GM08714 (cell line): ENCODE data around the gene BMI1.
"Not testable (repeated sequence)": the region's sequence is repeated elsewhere in the genome, so short reads cannot be mapped to it uniquely, and the experiment has no call there.

ENCODE experiments used
- H3K4me3 ChIP-seq: fragments of 200-500 bp; sonication (Bioruptor generic); 2 replicates; pipeline ENCODE4 v1.5.1; 2014; ENCODE audit warnings: mild to moderate bottlenecking, low read length, inconsistent platforms
- ZNF274 ChIP-seq: IDR thresholded peaks from 2 replicates; pipeline ENCODE4 v1.6.1; 2012; ENCODE audit warnings: mild to moderate bottlenecking, low read depth, low read length

Gene BMI1

DNA sequence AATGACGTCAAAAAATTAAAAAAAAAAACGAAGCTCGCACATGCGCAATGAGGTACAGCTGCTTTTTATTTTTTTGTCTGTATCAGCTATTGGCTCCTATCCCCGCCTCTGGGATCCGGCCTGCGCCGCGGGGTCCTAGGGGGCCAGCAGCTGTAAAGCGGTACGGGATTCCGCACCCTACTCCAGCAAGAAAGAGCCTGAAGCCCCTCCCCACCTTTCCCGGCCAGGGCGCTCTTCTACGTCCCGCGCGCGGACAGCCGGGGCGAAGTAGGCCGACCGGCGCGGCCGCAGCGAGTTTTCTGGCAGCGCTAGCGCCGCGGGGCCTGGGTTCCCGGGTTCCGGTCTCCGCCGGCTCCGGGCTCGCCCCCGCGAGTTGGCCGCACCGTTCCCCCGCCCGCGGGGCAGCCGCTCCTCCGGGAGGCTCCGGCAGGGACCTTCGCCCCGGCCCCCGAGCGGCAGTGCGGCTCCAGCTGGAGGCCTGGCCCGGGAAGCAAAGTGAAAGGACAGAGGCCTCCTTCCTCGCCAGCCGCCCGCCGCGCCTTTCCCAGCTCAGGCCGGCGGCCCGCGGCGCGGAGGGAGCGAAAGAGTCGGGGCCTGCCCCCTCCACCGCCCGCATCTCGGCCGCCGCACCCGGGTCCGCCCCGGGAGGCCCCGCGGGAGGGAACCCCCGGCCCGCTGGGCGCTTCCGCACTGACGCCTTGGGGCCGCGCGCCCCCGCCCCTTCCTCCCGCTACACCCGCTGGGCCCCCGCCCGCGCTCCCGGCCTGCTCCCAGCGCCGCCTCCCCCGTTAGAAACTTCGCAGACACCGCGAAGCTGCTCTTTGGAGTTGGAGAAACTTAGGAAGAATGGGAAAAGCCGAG is 19.7 kb downstream of the BMI1 start:
- no peak for TF ChIP-seq ZNF274
- peak overlapping the region; percentile 64 for H3K4me3 ChIP-seq

DNA sequence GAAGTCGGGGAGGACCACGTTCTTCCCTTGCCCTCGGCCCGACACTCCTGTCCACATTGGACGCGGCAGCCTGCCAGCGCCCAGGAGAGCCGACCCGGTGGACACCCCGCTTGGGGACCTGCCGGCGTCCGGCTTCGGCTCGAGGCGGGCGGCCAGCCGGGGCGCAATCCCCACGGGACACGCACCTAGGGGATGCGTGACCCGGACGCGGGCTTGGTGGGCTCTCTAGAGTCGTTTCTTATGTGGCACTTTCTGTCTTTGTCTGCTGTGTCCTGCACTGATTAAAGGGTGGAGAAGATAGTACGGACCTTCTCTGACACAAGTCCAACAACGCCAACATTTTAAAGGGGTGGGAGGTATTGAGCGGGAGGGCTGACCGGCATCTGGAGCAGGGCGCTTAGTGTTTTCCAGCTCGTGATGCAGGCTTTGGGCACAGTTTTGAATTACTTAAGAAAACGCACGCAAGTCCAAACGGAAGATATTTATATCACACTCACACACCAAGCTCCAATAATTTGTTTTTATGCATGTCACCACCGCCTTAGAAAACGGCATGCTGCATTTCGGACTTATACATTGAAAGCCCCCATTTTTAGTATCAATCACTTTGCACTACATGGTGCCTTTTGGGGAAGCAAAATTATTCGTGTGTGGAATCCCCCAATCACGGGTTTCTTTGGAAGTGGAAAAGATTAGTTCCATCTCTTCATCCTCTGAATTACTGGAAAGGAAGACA is 20.5 kb downstream of the BMI1 start:
- peak overlapping the region; percentile 64 for H3K4me3 ChIP-seq
- TF ChIP-seq ZNF274 = no peak

DNA sequence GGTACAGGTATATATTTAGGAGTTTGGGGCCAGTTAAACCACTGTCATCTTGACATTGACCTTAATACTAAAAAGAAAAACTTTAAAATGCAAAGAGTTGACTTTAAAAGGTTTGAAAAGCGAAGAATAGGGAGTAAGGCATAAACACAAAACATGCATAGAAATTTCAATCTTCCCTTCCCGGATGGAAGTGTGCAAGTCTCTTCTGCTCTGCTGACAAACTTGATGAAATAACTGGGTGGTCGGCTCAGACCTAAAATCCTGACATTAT is 21.0 kb downstream of the BMI1 start:
- H3K4me3 ChIP-seq = peak overlapping the region; percentile 64; the same call in 1 of the 2 replicates
- TF ChIP-seq ZNF274 = no peak

DNA sequence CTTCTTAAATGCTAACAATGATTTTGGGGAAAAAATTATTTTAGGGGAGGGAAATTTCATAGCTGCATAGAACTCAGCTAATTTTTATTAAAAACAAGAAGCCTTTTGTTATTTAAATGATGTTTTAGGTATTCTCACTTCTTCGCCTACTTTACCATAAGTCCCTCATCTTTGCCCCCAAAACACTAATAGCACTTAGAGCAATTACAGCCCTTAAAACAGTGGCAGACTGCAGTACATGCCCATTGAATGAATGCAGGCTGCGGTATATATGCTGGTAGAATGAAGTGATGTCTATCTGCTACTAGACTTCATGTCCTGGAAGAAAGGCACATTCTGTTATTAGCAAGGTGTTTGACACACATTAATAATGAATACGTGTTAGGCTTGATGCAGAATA is 21.5 kb downstream of the BMI1 start:
- no peak overlapping the region for H3K4me3 ChIP-seq

DNA sequence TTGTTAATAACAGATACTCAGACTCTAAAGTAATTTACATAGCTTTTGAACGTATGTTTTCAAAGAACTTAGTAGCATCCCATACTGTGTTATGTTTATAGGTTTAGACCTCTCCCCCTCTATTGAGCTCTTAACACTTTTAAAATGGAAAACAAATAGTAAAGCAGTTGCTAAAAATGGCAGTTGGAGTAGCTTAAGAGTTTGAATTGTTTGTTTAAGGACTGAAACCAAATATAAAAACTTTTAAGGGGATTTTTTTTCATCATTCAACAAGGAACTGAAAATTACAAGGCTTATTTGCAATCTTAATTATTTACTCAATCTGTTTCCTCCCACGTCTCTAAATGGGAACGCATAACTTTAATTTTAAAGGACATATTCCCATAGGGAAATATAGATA is 22.8 kb downstream of the BMI1 start:
- no peak overlapping the region for H3K4me3 ChIP-seq
- TF ChIP-seq ZNF274 = no peak

More for the DNA sequence above, 21.5 kb downstream of the BMI1 start:
- TF ChIP-seq ZNF274 = no peak

DNA sequence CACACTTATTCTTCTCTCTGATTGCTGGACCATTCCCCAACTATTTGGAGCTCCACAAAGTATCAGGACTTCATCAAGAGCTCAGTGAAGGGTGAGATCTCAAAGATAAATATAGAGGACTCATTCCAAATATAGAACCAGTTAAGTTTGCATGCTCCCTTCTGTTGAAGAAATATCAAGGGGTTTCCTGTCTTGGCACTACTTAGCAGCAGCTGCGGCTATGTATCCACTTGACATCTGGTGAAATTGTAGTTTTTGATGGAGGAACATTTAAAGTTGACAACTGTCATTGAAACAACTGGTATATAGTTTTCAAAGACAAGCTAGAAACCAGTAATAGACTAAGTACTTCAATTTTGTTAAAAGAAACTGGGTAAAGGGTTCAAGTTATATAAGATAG is 23.4 kb downstream of the BMI1 start:
- no peak overlapping the region for H3K4me3 ChIP-seq
- TF ChIP-seq ZNF274 = no peak

DNA sequence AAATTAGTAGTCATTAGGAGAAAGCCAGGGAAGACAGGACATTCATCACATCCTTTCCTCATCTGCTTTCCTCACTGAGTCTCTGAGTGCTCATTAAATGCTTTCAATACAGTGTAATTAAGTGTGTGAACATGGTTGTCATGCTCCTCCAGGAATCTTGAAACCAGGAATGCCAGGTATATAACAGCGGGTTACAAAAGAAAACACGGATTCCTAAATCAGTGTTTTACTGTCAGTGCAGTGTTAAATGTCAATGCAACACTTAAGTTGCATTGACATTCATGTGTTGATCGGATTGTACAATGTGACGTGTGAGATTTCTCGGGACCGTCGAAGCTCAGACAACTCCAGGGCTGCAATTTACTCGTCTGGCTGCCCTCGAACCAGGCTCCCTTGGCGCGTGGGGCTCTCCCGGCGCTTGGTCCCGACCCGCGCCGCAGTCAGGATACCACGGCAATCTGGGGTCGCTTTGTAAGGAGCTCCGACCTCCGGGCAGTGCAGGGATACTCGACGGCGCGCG is 23.9 kb downstream of the BMI1 start:
- H3K4me3 ChIP-seq = peak overlapping the region; percentile 57; the same call in 1 of the 2 replicates
- no peak for TF ChIP-seq ZNF274

DNA sequence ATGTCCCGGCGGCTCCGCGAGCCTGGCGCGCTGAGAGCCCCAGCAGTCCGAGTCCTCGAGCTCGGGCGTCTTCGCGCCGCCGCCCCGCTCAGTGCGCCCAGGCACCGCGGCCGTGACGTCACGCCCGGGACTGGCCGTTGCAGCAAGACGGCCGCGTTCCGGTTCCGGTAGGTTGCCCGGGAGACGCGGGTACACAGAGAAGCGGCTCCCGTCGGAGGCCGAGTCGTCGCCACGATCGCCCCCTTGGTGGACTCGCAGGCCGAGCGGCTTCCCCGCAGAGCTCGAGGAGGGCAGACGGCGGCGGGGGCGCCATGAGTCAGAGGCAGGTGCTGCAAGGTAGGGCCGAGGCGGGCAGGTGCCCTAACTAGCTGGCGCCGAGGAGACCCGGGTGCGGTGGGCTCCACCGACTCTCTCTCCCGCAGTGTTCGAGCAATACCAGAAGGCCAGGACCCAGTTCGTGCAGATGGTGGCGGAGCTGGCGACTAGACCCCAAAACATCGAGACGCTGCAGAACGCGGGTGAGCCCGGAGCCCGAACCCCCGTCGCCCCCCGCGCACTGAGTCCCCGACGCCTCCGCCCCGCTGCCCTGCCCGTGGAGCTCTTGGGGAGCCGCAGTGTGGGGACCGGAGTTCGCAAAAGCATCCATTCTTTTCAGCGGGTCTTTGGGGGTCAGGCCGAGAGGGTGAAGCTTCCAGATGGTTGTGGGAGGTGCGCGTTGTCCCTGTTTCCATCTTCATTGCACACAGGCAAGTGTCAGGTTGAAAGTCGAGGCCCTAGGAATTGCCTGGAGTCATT is 24.6 kb downstream of the BMI1 start, which contains the start of gene SPAG6:
Gene SPAG6 (plus strand): TSS at position 196 of the 795 bp plus-strand sequence. CDS start 116 bp downstream, at position 312.
- no peak for TF ChIP-seq ZNF274
- peak within 1 kb of the TSS; percentile 57; the same call in 1 of the 2 replicates for H3K4me3 ChIP-seq

DNA sequence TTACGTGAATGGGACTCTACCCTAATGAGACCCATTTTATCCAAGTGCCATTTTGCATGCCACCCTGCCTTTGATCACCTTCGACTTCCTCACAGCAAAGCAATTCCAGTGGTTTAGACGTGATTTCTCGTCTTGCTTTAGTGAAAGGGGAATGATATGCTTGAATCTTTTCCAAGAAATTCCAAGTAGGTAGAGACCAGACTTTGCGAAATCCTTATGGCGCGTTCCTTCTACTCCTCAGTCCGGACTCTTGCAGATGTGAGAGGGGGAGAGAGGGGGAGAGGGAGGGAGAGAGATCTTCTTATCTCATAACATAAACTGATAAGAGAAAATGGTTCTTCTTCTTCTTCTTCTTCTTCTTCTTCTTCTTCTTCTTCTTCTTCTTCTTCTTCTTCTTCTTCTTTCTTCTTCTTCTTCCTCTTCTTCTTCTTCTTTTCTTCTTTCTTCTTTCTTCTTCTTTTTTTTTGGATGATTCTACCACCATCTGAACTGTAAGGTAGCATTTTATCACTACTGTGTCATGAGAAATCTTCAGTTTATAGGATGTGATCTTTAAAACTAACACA is 25.3 kb downstream of the BMI1 start:
- TF ChIP-seq ZNF274 = no peak
- H3K4me3 ChIP-seq = no peak overlapping the region; the same call in 1 of the 2 replicates

DNA sequence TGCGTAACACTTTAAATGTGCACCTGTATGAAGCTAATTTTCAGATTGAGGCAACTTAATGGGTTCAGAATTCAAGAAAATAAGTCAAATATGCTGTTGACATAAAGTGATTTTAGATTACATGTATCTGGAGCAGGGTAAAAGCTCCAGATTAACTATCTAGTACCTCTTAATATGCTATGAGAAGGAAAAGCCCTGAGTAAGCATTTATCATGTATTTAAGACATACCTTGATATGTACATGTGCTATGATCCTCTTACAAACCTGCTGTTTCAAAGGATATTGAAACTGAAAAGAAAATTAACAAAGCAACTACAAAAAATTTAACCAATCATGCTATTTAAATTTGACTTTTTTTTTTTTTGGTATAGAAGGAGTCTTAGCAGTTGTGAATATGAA is 28.9 kb downstream of the BMI1 start:
- TF ChIP-seq ZNF274 = no peak
- no peak overlapping the region for H3K4me3 ChIP-seq

DNA sequence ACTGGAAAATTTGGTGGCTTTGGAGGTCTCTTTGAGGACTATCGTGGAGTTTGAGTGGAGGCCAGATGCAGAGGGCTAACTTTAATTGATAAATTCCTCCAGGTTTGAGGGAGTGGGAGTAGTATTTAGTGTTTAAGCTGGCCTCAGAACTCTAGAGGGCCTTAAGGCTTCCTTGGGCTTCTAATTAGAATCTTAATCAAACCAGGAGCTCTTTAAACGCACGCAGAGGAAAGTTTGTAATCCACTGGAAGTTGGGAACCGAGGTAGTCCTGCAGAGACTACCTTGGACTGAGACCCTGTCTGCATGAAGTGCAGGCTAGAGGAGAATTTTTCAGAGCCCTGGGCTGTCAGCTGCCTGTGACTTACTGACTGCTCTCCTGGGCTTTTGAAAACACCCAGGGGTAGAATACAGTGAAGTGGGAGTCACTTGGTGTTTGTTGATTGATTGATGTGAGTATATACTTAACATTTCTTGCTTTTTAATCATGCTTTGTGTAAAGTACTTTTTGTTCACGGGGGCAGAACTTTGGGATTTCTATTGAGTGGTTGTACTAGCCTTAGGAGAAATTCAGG is 30.3 kb downstream of the BMI1 start:
- no peak for TF ChIP-seq ZNF274
- no peak overlapping the region for H3K4me3 ChIP-seq

DNA sequence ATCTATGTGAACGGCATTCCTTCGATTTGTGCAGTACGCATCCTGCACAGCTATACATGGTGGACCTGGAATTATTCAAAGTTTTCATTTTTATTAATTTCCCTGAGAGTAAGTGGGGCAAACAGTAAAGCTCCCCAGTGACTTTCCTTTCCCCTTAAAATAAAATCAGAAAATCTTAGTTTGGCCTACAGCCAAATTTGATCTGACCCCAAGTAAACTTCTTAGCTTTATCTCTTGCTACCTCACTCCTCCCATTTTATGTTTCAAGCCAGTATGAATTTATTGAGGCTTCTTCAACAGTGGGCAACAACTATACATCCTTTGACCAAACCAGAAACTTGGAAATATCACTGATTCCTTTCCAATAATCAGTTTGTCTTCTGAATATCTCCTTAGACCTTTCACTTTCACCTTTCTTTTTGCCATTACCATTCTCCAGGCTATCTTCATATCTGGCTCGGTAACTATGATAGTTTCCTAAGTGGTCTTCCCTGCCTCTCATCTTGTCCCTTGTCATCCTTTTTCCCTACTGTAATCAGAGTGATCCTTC is 35.5 kb downstream of the BMI1 start:
- H3K4me3 ChIP-seq = no peak overlapping the region
- TF ChIP-seq ZNF274 = no peak

DNA sequence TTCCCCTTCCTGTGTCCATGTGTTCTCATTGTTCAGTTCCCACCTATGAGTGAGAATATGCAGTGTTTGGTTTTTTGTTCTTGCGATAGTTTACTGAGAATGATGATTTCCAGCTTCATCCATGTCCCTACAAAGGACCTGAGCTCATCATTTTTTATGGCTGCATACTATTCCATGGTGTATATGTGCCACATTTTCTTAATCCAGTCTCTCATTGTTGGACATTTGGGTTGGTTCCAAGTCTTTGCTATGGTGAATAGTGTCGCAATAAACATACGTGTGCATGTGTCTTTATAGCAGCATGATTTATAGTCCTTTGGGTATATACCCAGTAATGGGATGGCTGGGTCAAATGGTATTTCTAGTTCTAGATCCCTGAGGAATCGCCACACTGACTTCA is 36.9 kb downstream of the BMI1 start:
- H3K4me3 ChIP-seq = not testable (repeated sequence)

DNA sequence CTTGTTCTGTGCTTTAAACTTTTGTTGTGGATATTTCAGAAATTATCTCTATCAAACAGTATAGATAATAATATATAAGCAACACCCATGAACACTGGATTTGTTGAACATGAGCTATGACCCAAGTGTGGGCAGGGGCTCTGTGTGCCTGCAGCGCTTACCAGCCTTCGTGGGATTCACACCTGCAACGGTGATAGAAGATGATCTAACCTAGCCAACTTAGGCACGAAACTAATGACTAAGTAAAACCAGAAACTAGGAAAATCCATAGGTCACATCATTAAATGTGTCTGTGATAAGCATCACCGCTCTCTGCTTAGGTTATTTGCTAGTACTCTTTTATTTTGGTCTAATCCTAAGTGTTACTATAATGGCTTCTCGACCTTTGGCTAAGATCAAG is 42.4 kb downstream of the BMI1 start:
- no peak for TF ChIP-seq ZNF274
- no peak overlapping the region for H3K4me3 ChIP-seq
